Cardiac septum (tissue), 1 donor: ENCODE data around the gene RSL1D1. TPM values are rescaled to one million over a fixed set of nuclear protein-coding genes. Genes with fewer than 3 reads are reported as not detected.
"Not testable (repeated sequence)": the region's sequence is repeated elsewhere in the genome, so short reads cannot be mapped to it uniquely, and the experiment has no call there.

Experiments used
- DNase-seq: peaks from one replicate; pipeline ENCODE4 v3.0.0-alpha.2; 2020; ENCODE audit warnings: low spot score
- intact Hi-C: fragments of 100-400 bp; cut with DNase I; formaldehyde crosslinking; loops from one replicate; pipeline ENCODE4 v1.14.0; 2022
- total RNA-seq: library from RNA; stranded (reverse); fragmentation: NEBNext Ultra II Directional; extraction: Animal tissue kit (Norgen Biotek cat#: 25700); gene quantifications from one replicate; pipeline ENCODE4 v1.2.1, GENCODE V29; 2021
- donor health status: DM: no; HTN: no; CAD: no.

RSL1D1 gene
- total RNA-seq, 1 donor from 2014 or later = 77.9 TPM

- intact Hi-C loops = no loop called here
- DNase-seq = no peak
These were observed 49.8 kb downstream of the RSL1D1 start for GRCh38 chr16:11801481-11802021.

GRCh38 chr16:11800382-11800718 lies 51.0 kb downstream of the RSL1D1 start:
- intact Hi-C loops = no loop called here
- DNase-seq = no peak

GRCh38 chr16:11799509-11800381 lies 51.6 kb downstream of the RSL1D1 start:
- intact Hi-C loops = no loop called here
- no peak for DNase-seq

GRCh38 chr16:11799017-11799381 lies 52.3 kb downstream of the RSL1D1 start:
- intact Hi-C loops = no loop called here
- no peak for DNase-seq

- DNase-seq = no peak
- intact Hi-C loops = loop anchor here (2.0 kb wide), 1 partner anchor 55 kb away; the partner anchor contains the start of gene TXNDC11
These were observed 53.4 kb downstream of the RSL1D1 start for GRCh38 chr16:11797957-11798299.

GRCh38 chr16:11797166-11797956 lies 54.0 kb downstream of the RSL1D1 start, which contains the start of gene ZC3H7A:
ZC3H7A (minus strand) TSS chr16:11797258; CDS start chr16:11782354, 14,904 bp downstream.
- DNase-seq = peak; percentile 99
- intact Hi-C loops = loop anchor here (2.0 kb wide), 1 partner anchor 55 kb away; the partner anchor contains the start of gene TXNDC11

GRCh38 chr16:11796227-11797165 lies 54.8 kb downstream of the RSL1D1 start:
- peak; percentile 92 for DNase-seq
- intact Hi-C loops = loop anchor here (2.0 kb wide), 1 partner anchor 54 kb away; the partner anchor contains the start of gene TXNDC11

- intact Hi-C loops = loop anchor here (2.0 kb wide), 1 partner anchor 53 kb away; the partner anchor contains the start of gene TXNDC11
- DNase-seq = no peak
These were observed 55.5 kb downstream of the RSL1D1 start for GRCh38 chr16:11795887-11796226.

- intact Hi-C loops = no loop called here
- no peak for DNase-seq
These were observed 56.1 kb downstream of the RSL1D1 start for GRCh38 chr16:11794996-11795886.

GRCh38 chr16:11794447-11794846 lies 56.9 kb downstream of the RSL1D1 start:
- DNase-seq = no peak
- intact Hi-C loops = no loop called here

- DNase-seq = no peak
- intact Hi-C loops = no loop called here
These were observed 57.5 kb downstream of the RSL1D1 start for GRCh38 chr16:11793840-11794239.

- intact Hi-C loops = no loop called here
- DNase-seq = no peak
These were observed 58.7 kb downstream of the RSL1D1 start for GRCh38 chr16:11792410-11793241.

GRCh38 chr16:11791144-11791828 lies 60.1 kb downstream of the RSL1D1 start:
- no peak for DNase-seq
- intact Hi-C loops = no loop called here

- intact Hi-C loops = no loop called here
- no peak for DNase-seq
These were observed 62.4 kb downstream of the RSL1D1 start for GRCh38 chr16:11788914-11789313.

GRCh38 chr16:11784980-11785599 lies 66.3 kb downstream of the RSL1D1 start:
- intact Hi-C loops, DNase-seq: not testable (repeated sequence)

GRCh38 chr16:11784381-11784780 lies 67.0 kb downstream of the RSL1D1 start:
- intact Hi-C loops, DNase-seq: not testable (repeated sequence)

GRCh38 chr16:11784038-11784369 lies 67.3 kb downstream of the RSL1D1 start:
- intact Hi-C loops = no loop called here

More at GRCh38 chr16:11784038-11784369, 67.3 kb downstream of the RSL1D1 start:
- no peak for DNase-seq
